ENCODE data around the gene PPFIBP1.

GRCh38 chr12:27528788-27529187 is 4.8 kb downstream of the PPFIBP1 start:
- TF ChIP-seq POLR2A (IDR thresholded peaks at IDR 0.05) (no peak), CTCF (IDR thresholded peaks at IDR 0.05) (no peak)

Data from lower leg skin (tissue), 3 donors.